Activated CD8-positive, alpha-beta T cell treated with anti-CD3 and anti-CD28 coated beads for 36 hours (primary cell): ENCODE data around the gene LIMS1. TPM values are rescaled to one million over a fixed set of nuclear protein-coding genes. Genes with fewer than 3 reads are reported as not detected.

Experiments used
- ATAC-seq: fragments of 200-7000 bp; cut with Tn5 transposase; one replicate; pipeline ENCODE4 v1.10.0; 2021; ENCODE audit warnings: mild to moderate bottlenecking, moderate library complexity
- CTCF ChIA-PET: fragments of 350-600 bp; sonication (Branson Sonifier 250); formaldehyde crosslinking; loops from one replicate; lab custom pipeline; 2021; ENCODE audit warnings: antibody characterized with exemption; lab: Charles Lee
- POLR2A ChIA-PET: fragments of 350-600 bp; sonication (Branson Sonifier 250); formaldehyde crosslinking; loops from one replicate; lab custom pipeline; 2021; ENCODE audit warnings: antibody characterized with exemption; lab: Charles Lee
- DNase-seq: peaks from one replicate; pipeline ENCODE4 v3.0.0-alpha.2; 2020
- H3K27ac Mint-ChIP-seq: one replicate; pipeline ENCODE4 v1.8.0; 2021; ENCODE audit warnings: mild to moderate bottlenecking, mixed read lengths
- H3K27me3 Mint-ChIP-seq: one replicate; pipeline ENCODE4 v1.8.0; 2021; ENCODE audit warnings: mixed read lengths
- H3K36me3 Mint-ChIP-seq: one replicate; pipeline ENCODE4 v1.8.0; 2021; ENCODE audit warnings: low read depth, mixed read lengths
- H3K4me1 Mint-ChIP-seq: one replicate; pipeline ENCODE4 v1.8.0; 2021; ENCODE audit warnings: low read depth, mixed read lengths
- H3K4me3 Mint-ChIP-seq: one replicate; pipeline ENCODE4 v1.8.0; 2021; ENCODE audit warnings: mild to moderate bottlenecking, moderate library complexity, mixed read lengths
- H3K9me3 Mint-ChIP-seq: one replicate; pipeline ENCODE4 v1.8.0; 2021; ENCODE audit warnings: mixed read lengths
- CTCF ChIP-seq: fragments of 200-600 bp; IDR thresholded peaks from one replicate; pipeline ENCODE4 v1.8.0; 2022; ENCODE audit warnings: antibody characterized with exemption, mild to moderate bottlenecking
- intact Hi-C: fragments of 100-400 bp; cut with micrococcal nuclease; formaldehyde crosslinking; loops from one replicate; pipeline ENCODE4 v1.10.0; 2022
- total RNA-seq, 2 experiments: library from RNA; stranded (reverse); gene quantifications; one replicate each; pipeline ENCODE4 v1.2.3, GENCODE V29; 2021

LIMS1 gene
- total RNA-seq, 2 experiments from 2014 or later: 48.1 to 51.7 TPM

GRCh38 chr2:108534584-108535356 lies 500 bp downstream of the LIMS1 start:
- Mint-ChIP-seq H3K9me3 (no peaks in the 10 kb centered on the region), H3K27me3 (no peaks in the 10 kb centered on the region), H3K27ac (peak overlapping the region; percentile 80), H3K4me1 (peaks cover 44% of the 10 kb centered on the region), H3K36me3 (peaks cover 5% of the 10 kb centered on the region), H3K4me3 (peak overlapping the region; percentile 96)
- CTCF ChIA-PET: interaction anchor here (1.0 to 3.0 kb wide), 5 partner anchors 29 to 102 kb away, joined by 3 to 14 read pairs (median 7); no protein-coding TSS in a partner anchor
- no peak for TF ChIP-seq CTCF
- intact Hi-C loops: loop anchor here (10.0 kb wide), 1 partner anchor 50 kb away; no protein-coding TSS in a partner anchor
- ATAC-seq (peak; percentile 29), DNase-seq (peak; percentile 58)
- POLR2A ChIA-PET: interaction anchor here (1.4 to 3.1 kb wide), 2 partner anchors 49 to 86 kb away, joined by 6 to 8 read pairs; partner anchors contain the start of gene GCC2

GRCh38 chr2:108535357-108535631 lies 1.0 kb downstream of the LIMS1 start:
- Mint-ChIP-seq H3K27ac (no peak overlapping the region), H3K36me3 (peaks cover 6% of the 10 kb centered on the region), H3K4me1 (peaks cover 43% of the 10 kb centered on the region), H3K9me3 (no peaks in the 10 kb centered on the region), H3K4me3 (peak overlapping the region; percentile 96), H3K27me3 (no peaks in the 10 kb centered on the region)
- CTCF ChIA-PET: interaction anchor here (1.4 to 3.0 kb wide), 3 partner anchors 29 to 102 kb away, joined by 4 to 14 read pairs (median 9); no protein-coding TSS in a partner anchor
- no peak for TF ChIP-seq CTCF
- DNase-seq (no peak), ATAC-seq (no peak)
- intact Hi-C loops: loop anchor here (10.0 kb wide), 1 partner anchor 50 kb away; no protein-coding TSS in a partner anchor
- POLR2A ChIA-PET: interaction anchor here (3.1 kb wide), 1 partner anchor 49 kb away, joined by 8 read pairs; no protein-coding TSS in a partner anchor

GRCh38 chr2:108536133-108536780 lies 2.0 kb downstream of the LIMS1 start:
- CTCF ChIA-PET: interaction anchor here (1.6 to 3.0 kb wide), 2 partner anchors 48 to 101 kb away, joined by 9 to 14 read pairs; no protein-coding TSS in a partner anchor
- peak overlapping the region; percentile 20 for H3K4me3 Mint-ChIP-seq
- TF ChIP-seq CTCF: no peak
- no peaks in the 10 kb centered on the region for H3K27me3 Mint-ChIP-seq
- POLR2A ChIA-PET: interaction anchor here (3.1 kb wide), 1 partner anchor 48 kb away, joined by 8 read pairs; no protein-coding TSS in a partner anchor
- peaks cover 34% of the 10 kb centered on the region for H3K4me1 Mint-ChIP-seq
- H3K9me3 Mint-ChIP-seq: no peaks in the 10 kb centered on the region
- peaks cover 6% of the 10 kb centered on the region for H3K36me3 Mint-ChIP-seq
- ATAC-seq: no peak
- DNase-seq: no peak
- intact Hi-C loops: loop anchor here (10.0 kb wide), 1 partner anchor 49 kb away; no protein-coding TSS in a partner anchor
- H3K27ac Mint-ChIP-seq: no peak overlapping the region

- H3K36me3 Mint-ChIP-seq: peaks cover 6% of the 10 kb centered on the region
- DNase-seq: no peak
- H3K9me3 Mint-ChIP-seq: no peaks in the 10 kb centered on the region
- H3K4me1 Mint-ChIP-seq: peaks cover 34% of the 10 kb centered on the region
- ChIA-PET CTCF (no interaction called here), POLR2A (no interaction called here)
- H3K27me3 Mint-ChIP-seq: no peaks in the 10 kb centered on the region
- no peak for ATAC-seq
- intact Hi-C loops: loop anchor here (10.0 kb wide), 1 partner anchor 48 kb away; no protein-coding TSS in a partner anchor
- no peak overlapping the region for H3K4me3 Mint-ChIP-seq
- no peak overlapping the region for H3K27ac Mint-ChIP-seq
- TF ChIP-seq CTCF: no peak
Observed at GRCh38 chr2:108536911-108537310, 2.6 kb downstream of the LIMS1 start.
